Upper lobe of left lung (tissue), 6 donors: ENCODE results near the gene RIBC1. TPM values are rescaled to one million over a fixed set of nuclear protein-coding genes. Genes with fewer than 3 reads are reported as not detected.

Experiments
- ATAC-seq, 2 donors: fragments of 200-7000 bp; cut with Tn5 transposase; one replicate each; pipeline ENCODE4 v1.9.1; 2022; ENCODE audit warnings: mild to moderate bottlenecking in 2 of 2, moderate library complexity in 2 of 2; ENCODE audit not compliant: low FRiP score in 2 of 2
- DNase-seq, 2 donors: peaks; one replicate each; pipeline ENCODE4 v3.0.0-alpha.2; 2019 to 2020
- H3K27ac ChIP-seq, 4 donors: fragments of 200-600 bp; sonication (generic); one replicate each; pipeline ENCODE4 v1.5.1; 2016 to 2019
- H3K27me3 ChIP-seq, 4 donors: fragments of 200-600 bp; sonication (generic); one replicate each; pipeline ENCODE4 v1.5.1; 2017 to 2019
- H3K36me3 ChIP-seq, 4 donors: fragments of 200-600 bp; sonication (generic); one replicate each; pipeline ENCODE4 v1.5.1; 2016 to 2019
- H3K4me1 ChIP-seq, 4 donors: fragments of 200-600 bp; sonication (generic); one replicate each; pipeline ENCODE4 v1.5.1; 2018 to 2019
- H3K4me3 ChIP-seq, 4 donors: fragments of 200-600 bp; sonication (generic); one replicate each; pipeline ENCODE4 v1.5.1; 2017 to 2019; ENCODE audit warnings: mild to moderate bottlenecking in 2 of 4, moderate library complexity in 1 of 4
- H3K9me3 ChIP-seq, 4 donors: fragments of 200-600 bp; sonication (generic); one replicate each; pipeline ENCODE4 v1.5.1; 2018 to 2019
- EP300 ChIP-seq, 4 donors: sonication (generic); formaldehyde crosslinking; IDR thresholded peaks; one replicate each; pipeline ENCODE4 v1.5.1; 2017; ENCODE audit warnings: antibody characterized with exemption in 4 of 4, control low read depth in 2 of 4
- POLR2A ChIP-seq, 4 donors: fragments of 450-650 bp; IDR thresholded peaks; one replicate each; pipeline ENCODE4 v1.5.1; 2016 to 2017; ENCODE audit warnings: antibody characterized with exemption in 4 of 4, mild to moderate bottlenecking in 2 of 4
- POLR2AphosphoS5 ChIP-seq, 2 donors: sonication (generic); formaldehyde crosslinking; IDR thresholded peaks; one replicate each; pipeline ENCODE4 v1.5.1; 2017; ENCODE audit warnings: antibody characterized with exemption in 2 of 2
- WGBS, 2 donors: methylation state at CpG; one replicate each; pipeline ENCODE4 v1.1.5; 2017 to 2018; 5-methylcytosine and 5-hydroxymethylcytosine counted together
- total RNA-seq, 6 donors: library from RNA; depleted of rRNA in 4 of 6; stranded (reverse); fragments of >200 nt in 4 of 6; gene quantifications; one replicate each; pipeline versions ENCODE4 v1.1.0 to v1.2.1, GENCODE V29; 2016 to 2021
- TF ChIP-seq, protein P1 (sequence below), 6 experiments: fragments of 450-650 bp in 4 of 6; fragments of 200-600 bp in 2 of 6; sonication (generic) in 2 of 6; IDR thresholded peaks; one replicate each; pipeline ENCODE4 v1.5.1; 2016 to 2019; ENCODE audit warnings: antibody characterized with exemption in 6 of 6
- donor health status: DM: no; HTN: no; CAD: no; lungs with moderate emphysema.
- donor health status: DM: no; HTN: yes; CAD: no; lungs with severe emphysema.

The RIBC1 gene
- total RNA-seq, result 10 to 100 TPM in 2 of 6 donors, 1 to 10 TPM in 3, under 1 TPM in 1; 0.94 to 21.8 (median 5.4) TPM

DNA sequence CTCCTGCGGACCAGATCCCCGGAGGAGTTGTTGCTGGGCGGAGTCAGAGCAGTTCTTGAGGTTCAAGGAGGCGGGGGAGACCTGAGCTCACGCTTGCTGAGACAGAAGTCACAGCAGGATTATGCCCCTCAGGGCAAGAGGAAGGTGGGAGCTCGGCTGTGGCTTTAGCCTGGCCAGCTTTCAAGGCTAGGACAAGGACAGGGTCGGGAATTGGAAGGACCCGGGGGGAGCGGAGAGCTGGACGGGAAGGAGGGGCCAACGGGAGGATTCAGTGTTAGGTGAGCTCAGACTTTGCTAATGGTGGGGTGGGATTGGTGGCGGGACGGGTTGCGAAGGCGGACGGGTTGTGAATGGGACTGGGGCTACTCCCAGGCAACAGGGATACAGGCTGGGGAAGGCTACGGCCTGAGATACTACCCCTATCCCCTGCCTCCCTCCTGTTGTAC is at the start of gene RIBC1:
RIBC1 (plus strand) TSS at position 13 of the 446 bp plus-strand sequence. CDS start 3,404 bp downstream, outside the sequence.
- ATAC-seq (peak; percentile 35 to 38), DNase-seq (no peak)
- no peaks in the 10 kb centered on the region for H3K27me3 ChIP-seq
- WGBS, 2 donors, result 8 to 33% methylated on average over 3 to 17 of the region's 17 CpGs
- H3K4me3 ChIP-seq, result peak within 1 kb of the TSS; percentile 69 to 79 (median 73)
- H3K9me3 ChIP-seq, result no peaks in the 10 kb centered on the region
- H3K36me3 ChIP-seq, result no peaks in the 10 kb centered on the region
- H3K4me1 ChIP-seq, result peaks cover 9 to 28% (median 11%) of the 10 kb centered on the region in 4 donors
- TF ChIP-seq EP300 (IDR thresholded peaks at IDR 0.05), result no peak
- no peak for TF ChIP-seq POLR2A (IDR thresholded peaks at IDR 0.05)
- TF ChIP-seq, protein P1, sequence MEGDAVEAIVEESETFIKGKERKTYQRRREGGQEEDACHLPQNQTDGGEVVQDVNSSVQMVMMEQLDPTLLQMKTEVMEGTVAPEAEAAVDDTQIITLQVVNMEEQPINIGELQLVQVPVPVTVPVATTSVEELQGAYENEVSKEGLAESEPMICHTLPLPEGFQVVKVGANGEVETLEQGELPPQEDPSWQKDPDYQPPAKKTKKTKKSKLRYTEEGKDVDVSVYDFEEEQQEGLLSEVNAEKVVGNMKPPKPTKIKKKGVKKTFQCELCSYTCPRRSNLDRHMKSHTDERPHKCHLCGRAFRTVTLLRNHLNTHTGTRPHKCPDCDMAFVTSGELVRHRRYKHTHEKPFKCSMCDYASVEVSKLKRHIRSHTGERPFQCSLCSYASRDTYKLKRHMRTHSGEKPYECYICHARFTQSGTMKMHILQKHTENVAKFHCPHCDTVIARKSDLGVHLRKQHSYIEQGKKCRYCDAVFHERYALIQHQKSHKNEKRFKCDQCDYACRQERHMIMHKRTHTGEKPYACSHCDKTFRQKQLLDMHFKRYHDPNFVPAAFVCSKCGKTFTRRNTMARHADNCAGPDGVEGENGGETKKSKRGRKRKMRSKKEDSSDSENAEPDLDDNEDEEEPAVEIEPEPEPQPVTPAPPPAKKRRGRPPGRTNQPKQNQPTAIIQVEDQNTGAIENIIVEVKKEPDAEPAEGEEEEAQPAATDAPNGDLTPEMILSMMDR (IDR thresholded peaks at IDR 0.05), result no peak
- TF ChIP-seq POLR2AphosphoS5 (IDR thresholded peaks at IDR 0.05), result no peak
- peak within 1 kb of the TSS; percentile 92 to 96 (median 94) for H3K27ac ChIP-seq

DNA sequence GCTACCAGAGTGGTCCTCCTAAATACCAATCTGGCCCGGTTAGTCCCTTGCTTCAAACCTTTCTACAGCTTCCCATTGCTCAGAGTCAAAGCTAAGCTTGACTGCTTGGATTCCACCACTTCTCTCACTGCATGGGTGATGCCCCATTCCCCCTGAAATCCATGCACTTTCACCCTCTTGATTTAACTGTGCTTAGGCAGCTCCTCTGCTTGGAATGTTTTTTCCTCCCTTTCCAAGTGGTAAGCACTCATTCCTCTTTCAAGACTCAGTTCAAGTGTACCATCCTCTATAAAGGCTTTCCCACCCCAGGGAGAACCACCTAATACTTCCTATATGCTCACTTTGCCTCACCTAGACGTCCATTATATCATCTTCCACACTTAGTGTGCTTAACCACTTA is 49.4 kb upstream of the RIBC1 start:
- ATAC-seq, result no peak
- peaks cover 0 to 20% (median 5%) of the 10 kb centered on the region in 4 donors for H3K36me3 ChIP-seq
- H3K4me1 ChIP-seq, result no peaks in the 10 kb centered on the region
- no peak overlapping the region for H3K4me3 ChIP-seq
- H3K27me3 ChIP-seq, result no peaks in the 10 kb centered on the region
- H3K27ac ChIP-seq, result no peak overlapping the region
- H3K9me3 ChIP-seq, result peaks cover 0 to 5% (median 0%) of the 10 kb centered on the region in 4 donors
- WGBS, 2 donors, result 70 to 80% methylated on average over 2 of the region's 2 CpGs
- TF ChIP-seq EP300 (IDR thresholded peaks at IDR 0.05) (no peak), POLR2A (IDR thresholded peaks at IDR 0.05) (no peak), POLR2AphosphoS5 (IDR thresholded peaks at IDR 0.05) (no peak)
- TF ChIP-seq, protein P1 (IDR thresholded peaks at IDR 0.05), result no peak
- no peak for DNase-seq

DNA sequence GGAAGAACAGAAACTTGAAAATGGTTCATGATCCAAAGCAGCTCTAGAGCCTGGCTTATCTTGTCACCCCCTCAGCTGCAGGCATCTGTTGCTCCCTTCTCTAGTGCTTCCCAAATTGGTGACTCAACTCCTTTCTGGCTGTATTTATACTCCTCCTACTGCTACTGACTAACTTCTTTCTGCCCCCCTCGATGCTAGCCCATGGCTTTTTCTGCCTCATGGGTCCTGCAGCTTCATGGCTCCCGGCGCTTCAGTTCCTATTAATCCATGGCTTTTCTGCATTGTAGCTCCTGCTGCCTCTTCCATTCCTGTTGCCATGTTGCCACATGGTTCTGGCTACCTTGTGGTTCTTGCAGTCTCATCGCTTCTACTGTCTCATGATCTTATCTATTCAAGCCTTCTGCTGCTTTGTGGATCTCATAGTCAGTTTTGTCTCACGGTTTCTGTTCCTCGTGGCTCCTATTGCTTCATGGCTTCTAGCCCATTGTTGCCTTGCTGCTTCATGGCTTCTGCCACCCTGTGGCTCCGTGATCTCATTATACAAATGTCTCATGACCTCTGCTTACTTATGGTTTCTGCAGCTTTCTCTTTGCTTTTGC is 48.4 kb upstream of the RIBC1 start:
- WGBS, 2 donors, result 80% methylated on average over 6 to 7 of the region's 7 CpGs
- H3K4me1 ChIP-seq, result no peaks in the 10 kb centered on the region
- H3K9me3 ChIP-seq, result no peaks in the 10 kb centered on the region
- no peak overlapping the region for H3K27ac ChIP-seq
- peak in 1 of 2 donors; percentile 23 for ATAC-seq
- H3K36me3 ChIP-seq, result peaks cover 0 to 30% (median 10%) of the 10 kb centered on the region in 4 donors
- no peak for TF ChIP-seq POLR2AphosphoS5 (IDR thresholded peaks at IDR 0.05)
- no peak for TF ChIP-seq EP300 (IDR thresholded peaks at IDR 0.05)
- TF ChIP-seq POLR2A (IDR thresholded peaks at IDR 0.05), result no peak
- TF ChIP-seq, protein P1 (IDR thresholded peaks at IDR 0.05), result no peak
- peak in 1 of 2 donors; percentile 24 for DNase-seq
- H3K4me3 ChIP-seq, result no peak overlapping the region
- H3K27me3 ChIP-seq, result no peaks in the 10 kb centered on the region

DNA sequence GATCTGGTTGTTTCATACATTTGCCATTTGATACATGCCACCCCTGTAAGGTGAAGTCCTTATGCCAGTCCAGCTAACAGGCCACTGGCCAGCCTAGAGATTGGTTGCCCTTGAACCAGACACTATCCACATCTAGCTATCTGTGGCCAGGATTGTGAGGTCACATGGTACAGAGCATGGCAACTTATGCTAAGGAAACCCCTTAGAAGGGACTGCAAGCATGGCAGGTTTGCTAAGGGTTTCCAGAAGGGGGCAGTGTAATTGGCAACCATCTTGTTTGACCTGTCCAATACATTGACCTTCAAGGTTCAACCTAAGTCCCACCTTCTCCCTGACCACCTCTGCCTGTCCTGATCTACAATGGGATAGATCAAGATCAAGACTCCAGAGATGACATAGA is 47.8 kb upstream of the RIBC1 start:
- Histone ChIP-seq H3K4me1 (no peaks in the 10 kb centered on the region), H3K27me3 (no peaks in the 10 kb centered on the region), H3K27ac (no peak overlapping the region), H3K4me3 (no peak overlapping the region), H3K36me3 (peaks cover 0 to 36% (median 15%) of the 10 kb centered on the region in 4 donors), H3K9me3 (no peaks in the 10 kb centered on the region)
- TF ChIP-seq POLR2AphosphoS5 (IDR thresholded peaks at IDR 0.05), result no peak
- no peak for TF ChIP-seq EP300 (IDR thresholded peaks at IDR 0.05)
- TF ChIP-seq POLR2A (IDR thresholded peaks at IDR 0.05), result no peak
- TF ChIP-seq, protein P1 (IDR thresholded peaks at IDR 0.05), result no peak
- DNase-seq (no peak), ATAC-seq (peak in 1 of 2 donors; percentile 9)

DNA sequence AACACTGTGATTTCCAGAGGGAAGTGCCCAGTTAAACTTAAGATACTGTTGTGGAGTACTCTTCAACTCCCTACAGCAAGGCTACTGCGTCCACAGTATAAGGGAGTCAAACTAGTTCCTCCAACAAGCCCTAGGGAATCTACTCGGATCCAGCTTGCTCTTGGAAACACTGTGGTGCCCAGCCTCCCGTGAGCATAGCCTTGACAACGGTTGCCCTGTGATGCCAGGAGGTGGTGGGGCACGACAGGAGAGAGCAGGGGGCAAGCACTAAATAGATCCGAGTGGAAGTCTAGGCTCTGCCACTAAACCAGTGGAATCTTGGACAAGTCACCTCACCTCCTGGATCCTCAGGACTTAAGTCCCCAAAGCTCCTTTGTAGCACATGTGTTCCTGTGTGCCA is 45.8 kb upstream of the RIBC1 start:
- WGBS, 2 donors, result 91% methylated on average over 6 of the region's 6 CpGs; no CpG with 5 or more reads in 1 of the 2 donors
- Histone ChIP-seq H3K9me3 (no peaks in the 10 kb centered on the region), H3K27me3 (no peaks in the 10 kb centered on the region), H3K4me1 (no peaks in the 10 kb centered on the region), H3K27ac (no peak overlapping the region), H3K4me3 (no peak overlapping the region), H3K36me3 (peaks cover 0 to 56% (median 33%) of the 10 kb centered on the region in 4 donors)
- ATAC-seq, result no peak
- TF ChIP-seq, protein P1 (IDR thresholded peaks at IDR 0.05), result no peak
- TF ChIP-seq EP300 (IDR thresholded peaks at IDR 0.05) (no peak), POLR2A (IDR thresholded peaks at IDR 0.05) (no peak), POLR2AphosphoS5 (IDR thresholded peaks at IDR 0.05) (no peak)
- DNase-seq, result no peak
